Amniotic stem cell (primary cell): ENCODE results near the gene PUM1.
"Not testable (repeated sequence)": the region's sequence is repeated elsewhere in the genome, so short reads cannot be mapped to it uniquely, and the experiment has no call there.

Source experiments
- DNase-seq: peaks from one replicate; lab custom pipeline; 2025; lab: John Stamatoyannopoulos, UW

Gene PUM1

GRCh38 chr1:31064111-31064717, 1.3 kb downstream of the PUM1 start:
- no peak for DNase-seq

GRCh38 chr1:31063631-31064030, 1.9 kb downstream of the PUM1 start:
- DNase-seq, result no peak

- DNase-seq, result no peak
These were observed 2.6 kb downstream of the PUM1 start for GRCh38 chr1:31062867-31063380.

GRCh38 chr1:31062162-31062866, 3.2 kb downstream of the PUM1 start:
- DNase-seq, result not testable (repeated sequence)

GRCh38 chr1:31058012-31058411, 7.5 kb downstream of the PUM1 start:
- no peak for DNase-seq

- no peak for DNase-seq
These were observed 9.6 kb downstream of the PUM1 start for GRCh38 chr1:31055953-31056352.

- DNase-seq, result no peak
These were observed 10.0 kb downstream of the PUM1 start for GRCh38 chr1:31055501-31055900.

GRCh38 chr1:31054958-31055481, 10.5 kb downstream of the PUM1 start:
- DNase-seq, result no peak

GRCh38 chr1:31054349-31054748, 11.2 kb downstream of the PUM1 start:
- DNase-seq, result no peak

GRCh38 chr1:31052613-31053012, 12.9 kb downstream of the PUM1 start:
- DNase-seq, result not testable (repeated sequence)

GRCh38 chr1:31051611-31052010, 13.9 kb downstream of the PUM1 start:
- DNase-seq, result no peak

GRCh38 chr1:31047507-31047906, 18.0 kb downstream of the PUM1 start:
- not testable (repeated sequence) for DNase-seq

GRCh38 chr1:31043631-31044030, 21.9 kb downstream of the PUM1 start:
- no peak for DNase-seq

GRCh38 chr1:31042656-31043055, 22.9 kb downstream of the PUM1 start:
- no peak for DNase-seq

GRCh38 chr1:31041529-31041928, 24.0 kb downstream of the PUM1 start:
- DNase-seq, result no peak

- DNase-seq, result no peak
These were observed 25.5 kb downstream of the PUM1 start for GRCh38 chr1:31040038-31040437.

GRCh38 chr1:31038935-31039334, 26.6 kb downstream of the PUM1 start:
- not testable (repeated sequence) for DNase-seq

- DNase-seq, result peak; percentile 22
These were observed 27.2 kb downstream of the PUM1 start for GRCh38 chr1:31038360-31038759.

- no peak for DNase-seq
These were observed 28.6 kb downstream of the PUM1 start for GRCh38 chr1:31036749-31037500.

- no peak for DNase-seq
These were observed 31.9 kb downstream of the PUM1 start for GRCh38 chr1:31033598-31033997.

GRCh38 chr1:31032266-31032665, 33.3 kb downstream of the PUM1 start:
- DNase-seq, result no peak

GRCh38 chr1:31031330-31032143, 34.0 kb downstream of the PUM1 start:
- no peak for DNase-seq
